ENCODE data around the gene LY6G5C. TPM values are rescaled to one million over a fixed set of nuclear protein-coding genes. Genes with fewer than 3 reads are reported as not detected.

The LY6G5C gene
- total and polyA plus RNA-seq, 2 of the 13 experiments (the other 11 are each of a cell fraction or from before 2014, with no cell fraction given) = 0.33 to 0.55 TPM

DNA sequence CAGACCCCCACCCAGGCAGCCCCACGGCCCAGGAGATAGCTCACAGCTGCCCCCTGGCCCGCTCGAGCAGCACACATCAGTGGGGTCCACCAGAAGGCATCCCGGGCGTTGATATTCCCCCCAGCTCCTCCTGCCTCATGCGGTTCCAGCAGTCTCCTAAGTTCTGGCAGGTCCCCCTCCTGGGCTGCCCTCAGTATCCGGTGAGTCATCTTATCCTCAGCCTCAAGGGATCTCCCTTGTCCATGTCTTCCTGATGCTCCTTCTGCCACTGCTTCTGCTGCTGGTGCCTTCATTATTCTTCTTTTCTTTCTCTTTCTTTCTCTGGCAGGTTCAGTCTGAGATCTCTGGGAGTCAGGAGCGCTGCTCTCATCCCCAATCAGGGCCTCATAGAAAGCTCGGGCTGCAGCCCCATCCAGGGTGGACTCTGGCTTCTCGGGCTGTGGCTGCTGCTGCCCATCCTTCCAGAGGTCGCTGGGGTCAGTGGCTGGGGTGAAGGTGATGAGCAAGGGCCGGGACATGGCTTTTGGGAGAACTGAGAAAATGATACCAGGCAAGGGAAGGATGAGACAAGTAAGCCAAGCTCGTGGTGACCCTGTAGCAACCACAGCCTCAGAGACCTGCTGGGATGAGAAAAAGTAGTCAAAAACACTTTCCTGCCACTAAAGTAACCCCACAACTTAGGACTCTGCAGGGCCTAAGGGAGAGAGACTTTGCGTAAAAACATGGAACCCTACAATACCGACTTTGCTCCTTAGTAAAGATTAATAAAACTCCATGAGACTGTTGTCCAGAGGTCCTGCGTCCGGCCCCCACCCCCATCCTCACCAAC lies 16.7 kb downstream of the LY6G5C start (continued):
- TF ChIP-seq, protein P1, sequence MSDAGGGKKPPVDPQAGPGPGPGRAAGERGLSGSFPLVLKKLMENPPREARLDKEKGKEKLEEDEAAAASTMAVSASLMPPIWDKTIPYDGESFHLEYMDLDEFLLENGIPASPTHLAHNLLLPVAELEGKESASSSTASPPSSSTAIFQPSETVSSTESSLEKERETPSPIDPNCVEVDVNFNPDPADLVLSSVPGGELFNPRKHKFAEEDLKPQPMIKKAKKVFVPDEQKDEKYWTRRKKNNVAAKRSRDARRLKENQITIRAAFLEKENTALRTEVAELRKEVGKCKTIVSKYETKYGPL (CRISPR knock-in tag; IDR thresholded peaks at IDR 0.05) = 0 out of 2 replicates have a peak, but pooled peaks have one; percentile 44
- TF ChIP-seq ZKSCAN1 (IDR thresholded peaks at IDR 0.05; ENCODE audit: low read length) (no peak), ZNF260 (CRISPR knock-in tag; IDR thresholded peaks at IDR 0.05; ENCODE audit: borderline replicate concordance, low read depth) (no peak), ELF3 (CRISPR knock-in tag; IDR thresholded peaks at IDR 0.05) (peak; percentile 37; the same call in 1 of the 2 replicates), MAFF (IDR thresholded peaks at IDR 0.05; ENCODE audit: low read depth, low read length) (no peak), TP53 (CRISPR knock-in tag; conservative IDR thresholded peaks at IDR 0.05) (peak; percentile 83; the same call in 1 of the 2 replicates), NR2F6 (IDR thresholded peaks at IDR 0.05) (peak; percentile 87), NR2F6 (CRISPR knock-in tag; IDR thresholded peaks at IDR 0.05) (peak; percentile 90), TEAD2 (CRISPR knock-in tag; IDR thresholded peaks at IDR 0.05) (0 out of 2 replicates have a peak, but pooled peaks have one; percentile 42), FOXM1 (CRISPR knock-in tag; IDR thresholded peaks at IDR 0.05) (no peak), SP5 (CRISPR knock-in tag; IDR thresholded peaks at IDR 0.05; ENCODE audit: borderline replicate concordance, low read depth) (no peak), ZNF350 (CRISPR knock-in tag; IDR thresholded peaks at IDR 0.05; ENCODE audit: borderline replicate concordance, low read depth) (no peak; the same call in 1 of the 2 replicates)
- TF ChIP-seq, protein P2, sequence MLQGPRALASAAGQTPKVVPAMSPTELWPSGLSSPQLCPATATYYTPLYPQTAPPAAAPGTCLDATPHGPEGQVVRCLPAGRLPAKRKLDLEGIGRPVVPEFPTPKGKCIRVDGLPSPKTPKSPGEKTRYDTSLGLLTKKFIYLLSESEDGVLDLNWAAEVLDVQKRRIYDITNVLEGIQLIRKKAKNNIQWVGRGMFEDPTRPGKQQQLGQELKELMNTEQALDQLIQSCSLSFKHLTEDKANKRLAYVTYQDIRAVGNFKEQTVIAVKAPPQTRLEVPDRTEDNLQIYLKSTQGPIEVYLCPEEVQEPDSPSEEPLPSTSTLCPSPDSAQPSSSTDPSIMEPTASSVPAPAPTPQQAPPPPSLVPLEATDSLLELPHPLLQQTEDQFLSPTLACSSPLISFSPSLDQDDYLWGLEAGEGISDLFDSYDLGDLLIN (CRISPR knock-in tag; IDR thresholded peaks at IDR 0.05; ENCODE audit: borderline replicate concordance) = no peak
- TF ChIP-seq, protein P3, sequence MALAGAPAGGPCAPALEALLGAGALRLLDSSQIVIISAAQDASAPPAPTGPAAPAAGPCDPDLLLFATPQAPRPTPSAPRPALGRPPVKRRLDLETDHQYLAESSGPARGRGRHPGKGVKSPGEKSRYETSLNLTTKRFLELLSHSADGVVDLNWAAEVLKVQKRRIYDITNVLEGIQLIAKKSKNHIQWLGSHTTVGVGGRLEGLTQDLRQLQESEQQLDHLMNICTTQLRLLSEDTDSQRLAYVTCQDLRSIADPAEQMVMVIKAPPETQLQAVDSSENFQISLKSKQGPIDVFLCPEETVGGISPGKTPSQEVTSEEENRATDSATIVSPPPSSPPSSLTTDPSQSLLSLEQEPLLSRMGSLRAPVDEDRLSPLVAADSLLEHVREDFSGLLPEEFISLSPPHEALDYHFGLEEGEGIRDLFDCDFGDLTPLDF (CRISPR knock-in tag; IDR thresholded peaks at IDR 0.05) = no peak
- TF ChIP-seq, protein P4, sequence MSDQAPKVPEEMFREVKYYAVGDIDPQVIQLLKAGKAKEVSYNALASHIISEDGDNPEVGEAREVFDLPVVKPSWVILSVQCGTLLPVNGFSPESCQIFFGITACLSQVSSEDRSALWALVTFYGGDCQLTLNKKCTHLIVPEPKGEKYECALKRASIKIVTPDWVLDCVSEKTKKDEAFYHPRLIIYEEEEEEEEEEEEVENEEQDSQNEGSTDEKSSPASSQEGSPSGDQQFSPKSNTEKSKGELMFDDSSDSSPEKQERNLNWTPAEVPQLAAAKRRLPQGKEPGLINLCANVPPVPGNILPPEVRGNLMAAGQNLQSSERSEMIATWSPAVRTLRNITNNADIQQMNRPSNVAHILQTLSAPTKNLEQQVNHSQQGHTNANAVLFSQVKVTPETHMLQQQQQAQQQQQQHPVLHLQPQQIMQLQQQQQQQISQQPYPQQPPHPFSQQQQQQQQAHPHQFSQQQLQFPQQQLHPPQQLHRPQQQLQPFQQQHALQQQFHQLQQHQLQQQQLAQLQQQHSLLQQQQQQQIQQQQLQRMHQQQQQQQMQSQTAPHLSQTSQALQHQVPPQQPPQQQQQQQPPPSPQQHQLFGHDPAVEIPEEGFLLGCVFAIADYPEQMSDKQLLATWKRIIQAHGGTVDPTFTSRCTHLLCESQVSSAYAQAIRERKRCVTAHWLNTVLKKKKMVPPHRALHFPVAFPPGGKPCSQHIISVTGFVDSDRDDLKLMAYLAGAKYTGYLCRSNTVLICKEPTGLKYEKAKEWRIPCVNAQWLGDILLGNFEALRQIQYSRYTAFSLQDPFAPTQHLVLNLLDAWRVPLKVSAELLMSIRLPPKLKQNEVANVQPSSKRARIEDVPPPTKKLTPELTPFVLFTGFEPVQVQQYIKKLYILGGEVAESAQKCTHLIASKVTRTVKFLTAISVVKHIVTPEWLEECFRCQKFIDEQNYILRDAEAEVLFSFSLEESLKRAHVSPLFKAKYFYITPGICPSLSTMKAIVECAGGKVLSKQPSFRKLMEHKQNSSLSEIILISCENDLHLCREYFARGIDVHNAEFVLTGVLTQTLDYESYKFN (CRISPR knock-in tag; conservative IDR thresholded peaks at IDR 0.05) = peak; percentile 42; the same call in 1 of the 2 replicates
- TF ChIP-seq, protein P5, sequence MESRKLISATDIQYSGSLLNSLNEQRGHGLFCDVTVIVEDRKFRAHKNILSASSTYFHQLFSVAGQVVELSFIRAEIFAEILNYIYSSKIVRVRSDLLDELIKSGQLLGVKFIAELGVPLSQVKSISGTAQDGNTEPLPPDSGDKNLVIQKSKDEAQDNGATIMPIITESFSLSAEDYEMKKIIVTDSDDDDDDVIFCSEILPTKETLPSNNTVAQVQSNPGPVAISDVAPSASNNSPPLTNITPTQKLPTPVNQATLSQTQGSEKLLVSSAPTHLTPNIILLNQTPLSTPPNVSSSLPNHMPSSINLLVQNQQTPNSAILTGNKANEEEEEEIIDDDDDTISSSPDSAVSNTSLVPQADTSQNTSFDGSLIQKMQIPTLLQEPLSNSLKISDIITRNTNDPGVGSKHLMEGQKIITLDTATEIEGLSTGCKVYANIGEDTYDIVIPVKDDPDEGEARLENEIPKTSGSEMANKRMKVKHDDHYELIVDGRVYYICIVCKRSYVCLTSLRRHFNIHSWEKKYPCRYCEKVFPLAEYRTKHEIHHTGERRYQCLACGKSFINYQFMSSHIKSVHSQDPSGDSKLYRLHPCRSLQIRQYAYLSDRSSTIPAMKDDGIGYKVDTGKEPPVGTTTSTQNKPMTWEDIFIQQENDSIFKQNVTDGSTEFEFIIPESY (CRISPR knock-in tag; IDR thresholded peaks at IDR 0.05) = no peak
- TF ChIP-seq, protein P6, sequence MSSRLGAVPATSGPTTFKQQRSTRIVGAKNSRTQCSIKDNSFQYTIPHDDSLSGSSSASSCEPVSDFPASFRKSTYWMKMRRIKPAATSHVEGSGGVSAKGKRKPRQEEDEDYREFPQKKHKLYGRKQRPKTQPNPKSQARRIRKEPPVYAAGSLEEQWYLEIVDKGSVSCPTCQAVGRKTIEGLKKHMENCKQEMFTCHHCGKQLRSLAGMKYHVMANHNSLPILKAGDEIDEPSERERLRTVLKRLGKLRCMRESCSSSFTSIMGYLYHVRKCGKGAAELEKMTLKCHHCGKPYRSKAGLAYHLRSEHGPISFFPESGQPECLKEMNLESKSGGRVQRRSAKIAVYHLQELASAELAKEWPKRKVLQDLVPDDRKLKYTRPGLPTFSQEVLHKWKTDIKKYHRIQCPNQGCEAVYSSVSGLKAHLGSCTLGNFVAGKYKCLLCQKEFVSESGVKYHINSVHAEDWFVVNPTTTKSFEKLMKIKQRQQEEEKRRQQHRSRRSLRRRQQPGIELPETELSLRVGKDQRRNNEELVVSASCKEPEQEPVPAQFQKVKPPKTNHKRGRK (CRISPR knock-in tag; IDR thresholded peaks at IDR 0.05) = 0 out of 2 replicates have a peak, but pooled peaks have one; percentile 17
